NCI-H748 (cell line): Measurements from ENCODE around the gene NOC4L.
A peak's percentile ranks its signal among the peaks of the same experiment; 100 is the strongest.

Source experiments
- DNase-seq: peaks from one replicate; lab custom pipeline; 2025; ENCODE audit not compliant: unreplicated experiment; lab: John Stamatoyannopoulos, UW

Gene NOC4L

GRCh38 chr12:132194556-132194955 is 50.3 kb downstream of the NOC4L start:
- DNase-seq: no peak

GRCh38 chr12:132195242-132195641 is 51.0 kb downstream of the NOC4L start:
- DNase-seq: peak; percentile 38

GRCh38 chr12:132196038-132196872 is 52.0 kb downstream of the NOC4L start:
- DNase-seq: peak; percentile 80

GRCh38 chr12:132196873-132197390 is 52.7 kb downstream of the NOC4L start:
- DNase-seq: no peak

GRCh38 chr12:132197581-132198354 is 53.5 kb downstream of the NOC4L start:
- no peak for DNase-seq

- DNase-seq: no peak
Measured at GRCh38 chr12:132199101-132199500, 54.8 kb downstream of the NOC4L start.

GRCh38 chr12:132199526-132200319 is 55.5 kb downstream of the NOC4L start:
- no peak for DNase-seq

- DNase-seq: no peak
Measured at GRCh38 chr12:132200800-132201199, 56.5 kb downstream of the NOC4L start.

GRCh38 chr12:132201391-132202120 is 57.3 kb downstream of the NOC4L start:
- no peak for DNase-seq
